ENCODE results near the gene KLHL29. TPM values are rescaled to one million over a fixed set of nuclear protein-coding genes. Genes with fewer than 3 reads are reported as not detected.
"Not testable (repeated sequence)": the region's sequence is repeated elsewhere in the genome, so short reads cannot be mapped to it uniquely, and the experiment has no call there.

Gene KLHL29
- total and polyA plus RNA-seq, 8 donors = 1.8 to 10.5 (median 2.8) TPM

DNA sequence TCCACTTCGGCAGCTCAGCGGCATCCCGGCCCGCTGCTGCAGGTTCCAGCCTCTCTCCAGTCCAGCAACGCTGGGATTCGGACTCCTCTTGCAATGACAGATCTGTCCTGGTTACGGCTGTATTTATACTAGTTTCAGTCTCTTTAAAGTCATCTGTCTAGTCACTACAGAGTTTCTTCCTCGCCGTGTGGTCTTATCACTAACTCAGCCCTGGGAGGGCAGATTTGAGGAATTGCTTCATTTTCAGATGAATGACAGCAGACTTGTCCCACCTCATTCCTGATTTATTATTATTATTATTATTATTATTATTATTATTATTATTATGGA is 2.2 kb downstream of the KLHL29 start:
- Histone ChIP-seq H3K27ac (no peak overlapping the region), H3K27me3 (peaks cover 8 to 95% of the 10 kb centered on the region in 2 donors), H3K4me3 (peak overlapping the region; percentile 53 to 60), H3K36me3 (no peaks in the 10 kb centered on the region), H3K4me1 (peaks cover 5 to 23% of the 10 kb centered on the region in 2 donors), H3K9me3 (no peaks in the 10 kb centered on the region)
- intact Hi-C loops (cut with DNase I) = no loop called here
- TF ChIP-seq, protein P1, sequence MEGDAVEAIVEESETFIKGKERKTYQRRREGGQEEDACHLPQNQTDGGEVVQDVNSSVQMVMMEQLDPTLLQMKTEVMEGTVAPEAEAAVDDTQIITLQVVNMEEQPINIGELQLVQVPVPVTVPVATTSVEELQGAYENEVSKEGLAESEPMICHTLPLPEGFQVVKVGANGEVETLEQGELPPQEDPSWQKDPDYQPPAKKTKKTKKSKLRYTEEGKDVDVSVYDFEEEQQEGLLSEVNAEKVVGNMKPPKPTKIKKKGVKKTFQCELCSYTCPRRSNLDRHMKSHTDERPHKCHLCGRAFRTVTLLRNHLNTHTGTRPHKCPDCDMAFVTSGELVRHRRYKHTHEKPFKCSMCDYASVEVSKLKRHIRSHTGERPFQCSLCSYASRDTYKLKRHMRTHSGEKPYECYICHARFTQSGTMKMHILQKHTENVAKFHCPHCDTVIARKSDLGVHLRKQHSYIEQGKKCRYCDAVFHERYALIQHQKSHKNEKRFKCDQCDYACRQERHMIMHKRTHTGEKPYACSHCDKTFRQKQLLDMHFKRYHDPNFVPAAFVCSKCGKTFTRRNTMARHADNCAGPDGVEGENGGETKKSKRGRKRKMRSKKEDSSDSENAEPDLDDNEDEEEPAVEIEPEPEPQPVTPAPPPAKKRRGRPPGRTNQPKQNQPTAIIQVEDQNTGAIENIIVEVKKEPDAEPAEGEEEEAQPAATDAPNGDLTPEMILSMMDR (IDR thresholded peaks at IDR 0.05) = no peak
- ATAC-seq (no peak), DNase-seq (no peak)

DNA sequence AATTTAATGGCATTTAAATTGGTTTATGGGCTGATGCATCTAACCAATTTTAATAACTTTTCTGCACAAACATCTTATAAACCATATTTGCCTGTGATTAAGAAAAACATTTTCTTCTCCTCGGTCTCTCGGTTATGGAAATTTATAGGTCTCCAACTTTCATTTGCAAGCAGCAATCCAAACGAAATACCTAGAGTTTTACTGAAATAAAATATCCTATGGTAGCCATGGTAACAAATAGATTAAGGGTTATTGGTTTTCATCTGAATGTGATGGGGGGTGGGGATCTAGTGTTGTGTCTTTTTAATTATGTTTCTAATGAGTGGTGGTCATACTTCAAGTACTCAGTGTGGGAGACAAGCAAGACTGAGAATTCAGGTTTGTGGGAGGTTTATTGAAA is 2.9 kb downstream of the KLHL29 start:
- Histone ChIP-seq H3K27me3 (peaks cover 8 to 91% of the 10 kb centered on the region in 2 donors), H3K4me1 (peaks cover 5 to 23% of the 10 kb centered on the region in 2 donors), H3K36me3 (no peaks in the 10 kb centered on the region), H3K9me3 (no peaks in the 10 kb centered on the region), H3K4me3 (no peak overlapping the region), H3K27ac (no peak overlapping the region)
- DNase-seq = no peak
- TF ChIP-seq, protein P1 (IDR thresholded peaks at IDR 0.05) = no peak
- intact Hi-C loops (cut with DNase I) = no loop called here
- no peak for ATAC-seq

DNA sequence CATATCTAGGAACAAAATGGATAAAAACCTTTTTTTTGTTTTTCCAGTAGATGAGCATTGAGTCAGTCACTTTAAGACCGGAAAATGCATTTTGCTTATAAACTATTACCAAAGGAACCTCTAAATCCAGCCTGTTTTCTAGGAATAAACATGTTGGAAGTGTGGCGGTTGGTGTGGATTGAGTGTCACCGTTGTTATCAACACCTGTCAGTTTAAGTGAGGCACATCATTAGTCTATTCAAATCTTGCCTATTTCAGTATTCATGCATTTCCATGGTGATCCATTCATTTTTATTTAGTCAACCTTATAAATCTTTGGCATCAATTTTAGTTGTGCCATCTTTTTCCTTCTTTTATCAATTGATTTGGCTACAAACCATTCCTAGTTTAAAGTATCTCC is 3.3 kb downstream of the KLHL29 start:
- H3K4me3 ChIP-seq = no peak overlapping the region
- intact Hi-C loops (cut with DNase I) = no loop called here
- ATAC-seq (no peak), DNase-seq (no peak)
- H3K4me1 ChIP-seq = peaks cover 5 to 23% of the 10 kb centered on the region in 2 donors
- no peak overlapping the region for H3K27ac ChIP-seq
- no peaks in the 10 kb centered on the region for H3K36me3 ChIP-seq
- no peaks in the 10 kb centered on the region for H3K9me3 ChIP-seq
- TF ChIP-seq, protein P1 (IDR thresholded peaks at IDR 0.05) = no peak
- H3K27me3 ChIP-seq = peaks cover 8 to 89% of the 10 kb centered on the region in 2 donors

DNA sequence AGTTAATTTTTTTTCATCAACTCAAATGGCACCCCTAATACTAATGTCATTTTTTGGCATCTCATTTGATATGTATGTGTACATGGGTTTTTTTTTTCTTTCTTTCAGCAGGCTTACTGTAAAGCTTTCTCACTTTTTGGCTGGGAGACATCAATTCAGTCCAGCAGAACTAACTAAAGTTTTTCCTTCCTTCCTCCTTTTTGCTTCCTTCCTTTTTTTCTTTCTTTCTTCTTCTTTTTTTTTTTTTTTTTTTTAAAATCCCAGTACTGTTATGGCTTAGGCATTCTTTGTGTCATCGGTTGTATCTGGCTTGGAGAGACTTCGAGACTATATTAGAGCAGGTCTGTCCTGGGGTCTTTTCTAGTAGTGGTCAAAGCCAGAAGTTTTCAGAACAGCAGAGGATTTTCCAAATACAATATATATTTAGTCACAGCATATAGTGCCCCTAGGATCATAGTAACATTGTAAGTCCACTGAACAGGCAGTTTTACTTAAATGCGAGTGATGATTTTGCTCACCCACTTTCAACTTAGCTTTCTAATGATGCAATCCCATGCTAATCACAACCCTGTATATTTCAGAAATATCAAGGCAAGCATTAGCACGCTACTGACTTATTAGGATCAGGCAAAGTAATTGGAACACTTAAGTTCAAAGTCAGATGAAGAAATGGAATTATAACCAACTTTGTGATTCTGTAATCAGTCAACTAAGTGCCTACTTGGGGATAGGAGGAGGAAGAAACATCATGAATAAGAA is 4.0 kb downstream of the KLHL29 start:
- H3K4me3 ChIP-seq = no peak overlapping the region
- H3K27ac ChIP-seq = no peak overlapping the region
- H3K36me3 ChIP-seq = no peaks in the 10 kb centered on the region
- DNase-seq (no peak), ATAC-seq (no peak)
- peaks cover 8 to 89% of the 10 kb centered on the region in 2 donors for H3K27me3 ChIP-seq
- intact Hi-C loops (cut with DNase I) = no loop called here
- TF ChIP-seq, protein P1 (IDR thresholded peaks at IDR 0.05) = no peak
- H3K4me1 ChIP-seq = peaks cover 5 to 23% of the 10 kb centered on the region in 2 donors
- no peaks in the 10 kb centered on the region for H3K9me3 ChIP-seq

DNA sequence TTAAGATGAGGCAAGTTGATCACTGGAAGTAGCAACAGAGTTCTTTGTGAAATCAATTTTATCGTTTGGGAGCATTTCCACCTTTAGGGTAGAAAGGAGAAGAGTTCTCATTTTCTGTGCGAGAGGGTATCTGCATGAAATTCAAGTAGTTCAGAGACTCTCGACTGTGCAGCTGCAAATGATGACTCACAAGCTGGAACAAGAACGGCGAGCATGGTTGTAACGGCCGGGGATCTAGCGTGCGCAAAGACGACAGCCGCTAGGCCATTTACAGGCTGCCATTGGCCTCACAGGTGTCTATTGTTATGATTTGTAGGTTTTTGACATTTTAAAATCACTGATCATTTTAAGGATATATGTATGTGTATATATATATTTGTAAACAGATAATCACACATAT is 5.2 kb downstream of the KLHL29 start:
- intact Hi-C loops (cut with DNase I) = no loop called here
- TF ChIP-seq, protein P1 (IDR thresholded peaks at IDR 0.05) = no peak
- peaks cover 8 to 79% of the 10 kb centered on the region in 2 donors for H3K27me3 ChIP-seq

DNA sequence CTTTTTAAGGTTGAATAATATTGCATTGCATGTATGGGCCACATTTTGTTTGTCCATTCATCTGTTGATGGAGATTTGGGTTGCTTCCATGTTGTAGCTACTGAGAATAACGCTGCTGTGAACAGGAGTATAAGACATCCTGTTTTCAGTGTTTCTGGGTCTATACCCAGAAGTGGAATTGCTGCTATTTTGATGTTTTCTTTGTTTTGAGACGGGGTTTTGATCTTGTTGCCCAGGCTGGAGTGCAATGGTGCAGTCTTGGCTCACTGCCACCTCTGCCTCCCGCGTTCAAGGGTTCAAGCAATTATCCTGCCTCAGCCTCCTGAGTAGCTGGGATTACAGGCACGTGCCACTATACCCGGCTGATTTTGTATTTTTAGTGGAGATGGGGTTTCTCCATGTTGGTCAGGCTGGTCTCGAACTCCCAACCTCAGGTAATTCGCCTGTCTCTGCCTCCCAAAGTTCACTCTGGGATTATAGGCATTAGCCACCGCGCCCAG is 6.3 kb downstream of the KLHL29 start:
- peaks cover 8 to 68% of the 10 kb centered on the region in 2 donors for H3K27me3 ChIP-seq
- H3K36me3 ChIP-seq; H3K4me1 ChIP-seq; H3K27ac ChIP-seq; H3K9me3 ChIP-seq; DNase-seq; intact Hi-C loops (cut with DNase I); ATAC-seq; H3K4me3 ChIP-seq: not testable (repeated sequence)

More for the DNA sequence above, 5.2 kb downstream of the KLHL29 start:
- ATAC-seq (no peak), DNase-seq (no peak)
- Histone ChIP-seq H3K36me3 (no peaks in the 10 kb centered on the region), H3K27ac (no peak overlapping the region), H3K4me1 (peaks cover 5 to 20% of the 10 kb centered on the region in 2 donors), H3K9me3 (no peaks in the 10 kb centered on the region), H3K4me3 (no peak overlapping the region)
